H9 (cell line): ENCODE data around the gene DNAJC17. TPM values are rescaled to one million over a fixed set of nuclear protein-coding genes. Genes with fewer than 3 reads are reported as not detected.

Experiments used
- DNase-seq: peaks from one replicate; pipeline ENCODE4 v3.0.0-alpha.2; 2017
- H2AFZ ChIP-seq: one replicate; pipeline ENCODE4 v1.6.1; 2013; ENCODE audit warnings: mild to moderate bottlenecking, low read length, control low read depth, moderate library complexity
- H2AK5ac ChIP-seq: 2 replicates; pipeline ENCODE4 v1.6.1; 2013; ENCODE audit warnings: low read length, control low read depth, mixed read lengths; ENCODE audit not compliant: insufficient read length
- H2BK120ac ChIP-seq: one replicate; pipeline ENCODE4 v1.6.1; 2013; ENCODE audit warnings: low read depth, mild to moderate bottlenecking, low read length, control low read depth, inconsistent platforms; ENCODE audit not compliant: poor library complexity, severe bottlenecking
- H2BK12ac ChIP-seq: 2 replicates; pipeline ENCODE4 v1.6.1; 2013; ENCODE audit warnings: low read length, control low read depth, mixed read lengths, low read depth; ENCODE audit not compliant: insufficient read length
- H2BK15ac ChIP-seq: 2 replicates; pipeline ENCODE4 v1.6.1; 2013; ENCODE audit warnings: low read depth, low read length, control low read depth
- H2BK20ac ChIP-seq: one replicate; pipeline ENCODE4 v1.6.1; 2013; ENCODE audit warnings: low read depth, mild to moderate bottlenecking, low read length, control low read depth, inconsistent platforms; ENCODE audit not compliant: poor library complexity, severe bottlenecking
- H2BK5ac ChIP-seq: 2 replicates; pipeline ENCODE4 v1.6.1; 2013; ENCODE audit warnings: low read length, control low read depth, mixed read lengths; ENCODE audit not compliant: insufficient read length
- H3K14ac ChIP-seq: 2 replicates; pipeline ENCODE4 v1.6.1; 2013; ENCODE audit warnings: low read length, control low read depth; ENCODE audit not compliant: insufficient read depth
- H3K18ac ChIP-seq: 2 replicates; pipeline ENCODE4 v1.6.1; 2013; ENCODE audit warnings: low read depth, mild to moderate bottlenecking, mixed read lengths, low read length, control low read depth; ENCODE audit not compliant: insufficient read length
- H3K23ac ChIP-seq: 2 replicates; pipeline ENCODE4 v1.6.1; 2013; ENCODE audit warnings: low read length, control low read depth, mixed read lengths, low read depth; ENCODE audit not compliant: insufficient read length
- H3K23me2 ChIP-seq: 2 replicates; pipeline ENCODE4 v1.6.1; 2013; ENCODE audit warnings: low read depth, mild to moderate bottlenecking, mixed read lengths, low read length, control low read depth; ENCODE audit not compliant: insufficient read length, poor library complexity, severe bottlenecking
- H3K27ac ChIP-seq: 2 replicates; pipeline ENCODE4 v1.5.1; 2013; ENCODE audit warnings: low read length, control low read depth, mixed read lengths, low read depth; ENCODE audit not compliant: insufficient read length
- H3K27me3 ChIP-seq: 2 replicates; pipeline ENCODE4 v1.6.1; 2013; ENCODE audit warnings: low read length, control low read depth, inconsistent platforms; ENCODE audit not compliant: insufficient read depth
- H3K4ac ChIP-seq: 2 replicates; pipeline ENCODE4 v1.6.1; 2013; ENCODE audit warnings: low read depth, mild to moderate bottlenecking, control low read depth, inconsistent platforms, low read length, moderate library complexity
- H3K4me1 ChIP-seq: 2 replicates; pipeline ENCODE4 v1.6.1; 2013; ENCODE audit warnings: low read length, control low read depth, inconsistent platforms; ENCODE audit not compliant: insufficient read depth
- H3K4me2 ChIP-seq: 2 replicates; pipeline ENCODE4 v1.6.1; 2013; ENCODE audit warnings: low read length, control low read depth, mixed read lengths; ENCODE audit not compliant: insufficient read length, insufficient read depth
- H3K56ac ChIP-seq: 2 replicates; pipeline ENCODE4 v1.6.1; 2013; ENCODE audit warnings: low read depth, mild to moderate bottlenecking, mixed read lengths, low read length, control low read depth; ENCODE audit not compliant: insufficient read length
- H3K79me1 ChIP-seq: 2 replicates; pipeline ENCODE4 v1.6.1; 2013; ENCODE audit warnings: low read depth, mild to moderate bottlenecking, moderate library complexity, low read length, control low read depth, inconsistent platforms; ENCODE audit not compliant: insufficient read depth, poor library complexity, severe bottlenecking
- H3K79me2 ChIP-seq: 2 replicates; pipeline ENCODE4 v1.6.1; 2013; ENCODE audit warnings: low read length, control low read depth, inconsistent platforms; ENCODE audit not compliant: insufficient read depth
- H3K9ac ChIP-seq: 2 replicates; pipeline ENCODE4 v1.6.1; 2013; ENCODE audit warnings: low read length, control low read depth, mixed read lengths; ENCODE audit not compliant: insufficient read length; ENCODE audit errors: extremely low read depth
- H3K9me3 ChIP-seq: one replicate; pipeline ENCODE4 v1.6.1; 2013; ENCODE audit warnings: low read depth, low read length, inconsistent platforms; ENCODE audit not compliant: control insufficient read depth
- H3T11ph ChIP-seq: one replicate; pipeline ENCODE4 v1.6.1; 2013; ENCODE audit warnings: mild to moderate bottlenecking, low read length, control low read depth, inconsistent platforms
- H4K20me1 ChIP-seq: one replicate; pipeline ENCODE4 v1.6.1; 2013; ENCODE audit not compliant: control insufficient read depth, insufficient read length, insufficient read depth
- H4K5ac ChIP-seq: 2 replicates; pipeline ENCODE4 v1.6.1; 2013; ENCODE audit warnings: low read depth, mild to moderate bottlenecking, mixed read lengths, low read length, control low read depth; ENCODE audit not compliant: insufficient read length
- H4K8ac ChIP-seq: replicated peaks from 2 replicates; pipeline ENCODE4 v1.6.1; 2013; ENCODE audit warnings: low read length, control low read depth, mixed read lengths, low read depth; ENCODE audit not compliant: insufficient read length
- H4K91ac ChIP-seq: 2 replicates; pipeline ENCODE4 v1.6.1; 2013; ENCODE audit warnings: low read depth, mild to moderate bottlenecking, moderate library complexity, mixed read lengths, low read length, control low read depth; ENCODE audit not compliant: insufficient read length
- H3K27ac Mint-ChIP-seq, 3 experiments: 2 replicates in 2 of 3; 3 replicates in 1 of 3; pipeline ENCODE4 v1.8.0; 2020 to 2021; ENCODE audit warnings: mixed read lengths in 3 of 3, mild to moderate bottlenecking in 1 of 3, moderate library complexity in 1 of 3
- H3K27me3 Mint-ChIP-seq: 2 replicates; pipeline ENCODE4 v1.8.0; 2021; ENCODE audit warnings: low read depth, mild to moderate bottlenecking, moderate library complexity, mixed read lengths
- H3K36me3 Mint-ChIP-seq, 3 experiments: 2 replicates in 2 of 3; 3 replicates in 1 of 3; pipeline ENCODE4 v1.8.0; 2020 to 2021; ENCODE audit warnings: low read depth in 3 of 3, mixed read lengths in 3 of 3; ENCODE audit not compliant: insufficient read depth in 1 of 3
- H3K4me1 Mint-ChIP-seq, 2 experiments: 2 replicates each; pipeline ENCODE4 v1.8.0; 2020; ENCODE audit warnings: mixed read lengths in 2 of 2
- H3K4me3 Mint-ChIP-seq, 2 experiments: 2 replicates in 1 of 2; 3 replicates in 1 of 2; pipeline ENCODE4 v1.8.0; 2020 to 2021; ENCODE audit warnings: mild to moderate bottlenecking in 2 of 2, mixed read lengths in 2 of 2, moderate library complexity in 1 of 2
- H3K9me3 Mint-ChIP-seq, 2 experiments: 2 replicates in 1 of 2; 3 replicates in 1 of 2; pipeline ENCODE4 v1.8.0; 2020; ENCODE audit warnings: mild to moderate bottlenecking in 2 of 2, mixed read lengths in 2 of 2, moderate library complexity in 1 of 2
- CTCF ChIP-seq: fragments of 200-600 bp; sonication (generic); conservative IDR thresholded peaks from 3 replicates; pipeline ENCODE4 v1.8.0; 2021; ENCODE audit warnings: antibody characterized with exemption, mild to moderate bottlenecking
- WGBS: extraction: QIAGEN DNeasy Blood & Tissue Kit; methylation state at CpG from one replicate; pipeline ENCODE4 v1.1.7; 2013; ENCODE audit warnings: missing lambda C conversion rate, low lambda C conversion rate, mixed read lengths; ENCODE audit not compliant: insufficient read length; ENCODE audit errors: extremely low coverage; 5-methylcytosine and 5-hydroxymethylcytosine counted together
- total RNA-seq: library from RNA; stranded (reverse); gene quantifications from 2 replicates; pipeline ENCODE4 v1.2.1, GENCODE V29; 2021

Gene DNAJC17
- total RNA-seq, 1 experiment from 2014 or later: 38.3 TPM

GRCh38 chr15:40845511-40846284 lies 38.4 kb upstream of the DNAJC17 start:
- Histone ChIP-seq H2BK120ac (no peak overlapping the region), H2BK5ac (no peak overlapping the region), H4K5ac (no peak overlapping the region), H3K56ac (no peak overlapping the region), H3T11ph (no peak overlapping the region), H2AK5ac (no peak overlapping the region), H3K9ac (peak overlapping the region; percentile 18), H3K9me3 (no peaks in the 10 kb centered on the region), H3K18ac (no peak overlapping the region), H3K23ac (no peak overlapping the region), H4K91ac (no peak overlapping the region), H3K4me2 (peak overlapping the region; percentile 95), H3K27me3 (no peaks in the 10 kb centered on the region), H3K23me2 (peaks cover 11% of the 10 kb centered on the region), H4K20me1 (no peaks in the 10 kb centered on the region), H2BK20ac (no peak overlapping the region), H3K79me2 (peaks cover 8% of the 10 kb centered on the region; the same call in 1 of the 2 replicates), H3K14ac (no peak overlapping the region; the same call in 1 of the 2 replicates), H3K4ac (no peak overlapping the region), H3K4me1 (peaks cover 17% of the 10 kb centered on the region), H2BK12ac (no peak overlapping the region), H2BK15ac (no peak overlapping the region), H3K79me1 (peaks cover 5% of the 10 kb centered on the region), H3K27ac (no peak overlapping the region), H2AFZ (no peak overlapping the region), H4K8ac (no peak overlapping the region)
- Mint-ChIP-seq H3K4me1 (peaks cover 41% of the 10 kb centered on the region in 2 experiments), H3K36me3 (peaks cover 19 to 47% (median 39%) of the 10 kb centered on the region in 3 experiments), H3K27me3 (peaks cover 4% of the 10 kb centered on the region), H3K27ac (peak overlapping the region in 2 of 3 experiments; percentile 35 to 85; a peak in 1 of 7 replicates), H3K4me3 (peak overlapping the region; percentile 94), H3K9me3 (no peaks in the 10 kb centered on the region)
- DNase-seq: peak; percentile 63
- no peak for TF ChIP-seq CTCF
- no CpG with 5 or more reads among the region's 8 CpGs for WGBS
